TTC549 (cell line): ENCODE measurements around the gene SLC24A3.

Source experiments
- FAIRE-seq: peaks from 2 replicates; lab custom pipeline; 2012; peaks lifted over from hg19 to GRCh38; lab: Jason Lieb, UNC

SLC24A3 gene

DNA sequence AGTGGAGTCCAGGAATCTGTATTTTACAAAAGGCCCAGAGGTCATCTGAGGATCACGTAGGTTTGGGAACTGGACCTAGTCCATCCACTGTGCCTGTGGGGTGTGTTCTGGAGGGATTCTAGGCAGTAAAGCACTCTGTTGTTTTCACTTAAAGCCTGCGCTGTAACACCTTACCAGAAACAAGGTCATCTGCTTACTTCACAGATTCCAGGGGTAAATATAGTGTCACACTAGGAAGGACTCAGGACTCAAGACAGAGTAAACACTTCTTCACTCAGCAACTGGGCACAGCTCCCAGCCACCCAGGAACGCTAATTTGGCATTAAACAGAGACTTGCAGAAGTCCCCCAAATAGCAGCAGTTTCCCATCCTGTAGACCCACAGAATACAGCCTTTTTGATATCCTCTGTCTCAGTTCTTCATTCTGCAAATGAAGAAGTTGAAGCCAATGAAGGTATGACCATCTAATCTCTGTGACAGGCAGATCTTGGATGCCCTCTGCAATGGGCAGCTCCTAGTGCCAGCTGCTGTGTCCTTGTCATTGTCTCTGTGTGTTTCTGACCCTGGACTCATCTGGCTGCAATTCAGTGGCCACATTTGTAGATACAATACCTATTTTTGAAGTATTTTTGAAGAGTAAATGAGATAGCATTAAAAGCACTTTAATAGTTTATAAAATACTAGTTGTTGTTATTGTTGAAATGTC lies 129.1 kb downstream of the SLC24A3 start:
- FAIRE-seq = no peak

DNA sequence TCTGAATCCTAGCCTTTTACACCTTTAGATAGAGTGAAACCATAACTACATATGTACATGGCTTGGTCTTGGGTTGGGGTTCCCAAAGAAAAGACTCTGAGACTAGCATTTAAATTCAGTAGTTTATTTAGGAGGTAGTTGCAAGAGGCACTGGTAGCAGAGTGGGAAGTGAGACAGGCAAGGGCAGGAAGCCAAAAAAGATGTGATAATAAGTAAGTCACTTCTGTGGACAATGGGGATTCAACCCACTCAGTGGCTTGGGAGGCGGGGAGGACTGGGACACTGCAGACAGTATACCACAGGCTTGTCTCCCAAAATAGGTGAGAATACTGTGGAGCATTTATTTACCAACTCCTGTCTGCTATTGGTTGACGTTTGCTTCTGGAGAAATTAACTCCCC lies 131.9 kb downstream of the SLC24A3 start:
- FAIRE-seq = no peak

DNA sequence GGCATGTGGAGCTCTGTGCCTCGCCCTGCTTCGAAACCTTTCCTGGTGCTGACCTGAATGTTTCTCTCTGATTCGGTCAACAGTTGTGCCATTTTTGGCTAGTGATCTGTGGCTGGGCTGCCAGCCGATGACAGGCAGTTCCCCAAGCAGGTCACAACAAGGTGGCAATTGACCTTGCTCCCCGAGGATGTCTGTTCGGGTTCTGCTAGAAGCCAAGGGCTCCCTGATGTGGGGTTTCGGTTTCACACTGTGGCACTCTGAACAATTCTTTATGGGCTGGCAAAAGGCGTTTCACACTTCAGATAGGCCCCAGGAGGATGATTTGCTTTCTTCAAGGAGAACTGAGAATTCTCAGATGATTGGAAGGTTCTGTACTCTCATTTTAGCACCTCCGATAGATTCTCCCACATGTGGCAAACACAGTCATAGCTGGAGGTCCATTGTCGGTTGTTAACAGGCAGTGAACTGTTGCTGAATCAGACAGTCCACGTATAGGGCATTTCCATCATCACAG lies 135.6 kb downstream of the SLC24A3 start:
- FAIRE-seq = no peak

DNA sequence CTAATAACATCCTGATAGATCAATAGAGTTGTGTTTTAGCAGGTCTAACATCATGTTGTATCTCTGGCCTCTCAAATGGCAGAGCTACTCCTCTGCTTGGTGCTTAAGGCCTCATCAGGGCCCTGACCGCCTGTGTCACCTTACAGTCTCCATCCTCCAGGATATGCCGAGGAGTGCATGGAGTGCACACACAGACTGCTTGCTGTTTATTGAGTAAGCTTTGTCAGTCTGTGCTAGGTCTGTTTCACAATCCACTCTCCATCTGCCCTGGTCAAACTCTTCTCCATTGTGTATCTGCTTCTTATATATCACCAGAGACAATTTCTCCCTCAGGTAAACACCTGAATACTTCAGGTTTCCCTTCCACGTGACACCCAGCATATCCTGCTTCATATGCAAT lies 136.1 kb downstream of the SLC24A3 start:
- no peak for FAIRE-seq

DNA sequence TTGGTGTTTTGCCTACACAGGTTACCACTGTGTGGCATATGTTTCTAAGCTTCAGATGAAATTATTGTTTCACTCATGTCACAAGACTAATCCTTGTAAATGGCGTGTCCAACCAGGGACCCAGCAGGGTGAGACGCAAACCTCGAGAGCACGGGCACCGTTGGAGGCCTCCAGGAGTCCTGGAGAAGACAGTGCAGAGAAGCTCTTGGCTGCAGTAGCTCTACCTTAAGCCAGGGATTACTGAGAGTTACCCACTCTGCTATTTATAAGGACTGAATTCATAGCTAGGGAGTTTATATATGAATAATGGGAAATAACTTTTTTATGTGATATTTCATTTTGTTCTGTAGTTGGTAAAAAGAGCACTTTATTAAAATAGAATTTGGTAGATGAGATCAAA lies 137.4 kb downstream of the SLC24A3 start:
- no peak for FAIRE-seq

DNA sequence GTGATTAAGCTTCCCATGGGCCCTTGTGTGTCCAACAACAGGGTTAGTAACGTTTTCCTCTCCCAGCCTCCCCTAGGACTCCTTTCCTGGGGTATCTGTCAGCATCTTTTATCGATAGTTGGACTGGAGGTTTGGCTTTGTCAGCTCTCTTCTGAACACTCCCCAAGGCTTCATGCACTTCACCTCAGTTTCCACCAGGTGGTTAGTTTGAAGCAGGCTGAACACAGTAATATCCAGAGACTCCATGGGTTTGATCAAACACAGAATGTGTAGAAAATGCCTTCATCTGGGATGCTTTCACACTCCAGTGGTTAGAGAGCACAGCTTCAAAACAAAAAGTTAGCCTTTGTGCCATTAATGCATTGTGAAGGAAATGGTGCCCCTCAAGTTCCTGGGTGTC lies 139.1 kb downstream of the SLC24A3 start:
- no peak for FAIRE-seq

DNA sequence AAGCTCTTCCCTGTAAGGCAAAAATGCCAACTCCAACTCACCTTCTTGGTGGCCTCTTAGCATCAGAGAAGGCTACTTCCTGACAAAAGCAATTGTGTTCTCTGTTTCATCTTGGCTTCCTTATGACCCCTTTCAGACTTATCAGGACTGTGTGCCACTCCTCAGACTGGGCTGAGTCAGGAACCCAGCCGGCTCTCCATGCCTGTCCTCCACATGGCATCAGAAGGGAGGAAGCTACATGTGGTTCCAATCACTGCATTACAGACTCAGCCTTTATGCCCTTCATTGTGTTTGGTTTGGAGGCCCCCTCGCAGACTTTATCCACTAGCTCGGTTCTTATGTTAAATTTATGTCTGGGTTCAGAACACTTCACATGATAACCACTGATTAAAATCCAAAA lies 142.5 kb downstream of the SLC24A3 start:
- no peak for FAIRE-seq

DNA sequence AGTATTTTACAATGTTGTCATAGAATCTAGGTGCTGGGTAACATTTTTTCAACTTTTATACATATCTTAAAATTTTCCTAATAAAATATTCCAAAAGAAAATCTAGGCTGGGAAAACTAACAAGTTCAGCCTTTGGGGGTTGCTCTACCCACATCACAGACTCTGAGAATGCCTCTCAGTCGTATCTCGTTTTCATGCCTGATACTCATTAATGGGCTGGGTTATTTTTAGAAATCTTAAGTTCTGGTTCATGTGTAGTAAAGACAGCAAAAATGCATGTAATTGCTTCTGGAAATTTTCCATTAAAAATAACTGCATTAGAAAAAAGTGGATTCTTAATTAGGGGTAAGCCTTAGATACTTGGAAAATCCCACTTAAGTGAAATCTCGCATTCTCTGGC lies 149.3 kb downstream of the SLC24A3 start:
- no peak for FAIRE-seq

DNA sequence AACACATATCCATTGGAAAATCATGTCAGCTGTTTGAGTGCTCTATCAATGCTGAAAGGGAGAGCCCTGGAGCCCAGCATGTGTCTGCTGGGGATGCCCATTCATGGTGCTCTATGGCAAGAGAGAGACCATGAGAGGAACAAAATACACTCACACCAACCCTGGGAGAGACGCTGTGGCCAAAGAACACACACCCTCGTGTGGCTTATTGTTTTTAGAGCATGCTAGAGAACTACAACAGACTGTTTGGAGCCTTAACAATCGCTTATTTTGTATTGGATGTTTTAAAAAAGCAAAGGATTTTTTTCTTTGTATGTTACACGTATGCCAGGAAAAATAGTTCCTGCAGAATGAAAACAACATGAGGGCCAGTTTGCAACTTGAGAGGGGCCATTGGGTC lies 151.0 kb downstream of the SLC24A3 start:
- FAIRE-seq = no peak

DNA sequence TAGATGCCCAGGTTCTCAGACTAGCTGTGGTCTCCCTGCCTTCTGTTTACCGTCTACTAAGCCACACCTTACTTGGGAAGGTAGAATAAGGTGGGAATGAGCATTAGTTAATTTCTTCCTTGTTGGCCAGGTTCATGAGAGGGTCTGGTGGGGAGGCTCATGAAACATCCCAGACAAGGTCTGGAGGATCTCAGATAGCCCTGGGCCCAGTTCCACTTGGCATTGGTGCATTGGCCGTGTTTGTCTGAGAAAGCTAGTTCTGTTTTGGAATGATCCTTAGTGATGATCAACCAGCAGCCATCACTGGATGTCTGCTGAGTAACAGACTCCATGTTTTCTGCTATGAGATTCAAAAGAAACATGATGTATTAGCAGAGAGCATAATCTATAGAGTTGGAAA lies 155.1 kb downstream of the SLC24A3 start:
- FAIRE-seq = no peak

DNA sequence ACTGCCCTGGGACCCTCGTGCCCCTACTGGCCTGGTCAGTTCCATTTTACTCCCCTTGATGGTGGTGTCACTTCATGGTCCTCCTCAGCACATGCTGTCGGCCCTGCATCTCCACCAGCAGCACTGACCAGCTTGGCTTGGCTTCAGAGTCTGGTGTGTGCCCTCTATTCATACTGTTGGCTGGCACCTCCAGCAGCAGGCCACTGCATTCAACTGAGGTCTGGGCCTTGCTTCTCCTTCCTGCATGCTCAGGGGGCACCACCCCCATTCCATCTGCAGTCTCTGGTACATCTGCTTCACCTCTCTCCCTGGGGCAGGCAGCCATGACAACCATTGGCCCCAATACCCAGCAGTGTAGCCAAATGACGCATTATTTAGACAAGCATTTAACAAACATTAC lies 155.9 kb downstream of the SLC24A3 start:
- FAIRE-seq = no peak

DNA sequence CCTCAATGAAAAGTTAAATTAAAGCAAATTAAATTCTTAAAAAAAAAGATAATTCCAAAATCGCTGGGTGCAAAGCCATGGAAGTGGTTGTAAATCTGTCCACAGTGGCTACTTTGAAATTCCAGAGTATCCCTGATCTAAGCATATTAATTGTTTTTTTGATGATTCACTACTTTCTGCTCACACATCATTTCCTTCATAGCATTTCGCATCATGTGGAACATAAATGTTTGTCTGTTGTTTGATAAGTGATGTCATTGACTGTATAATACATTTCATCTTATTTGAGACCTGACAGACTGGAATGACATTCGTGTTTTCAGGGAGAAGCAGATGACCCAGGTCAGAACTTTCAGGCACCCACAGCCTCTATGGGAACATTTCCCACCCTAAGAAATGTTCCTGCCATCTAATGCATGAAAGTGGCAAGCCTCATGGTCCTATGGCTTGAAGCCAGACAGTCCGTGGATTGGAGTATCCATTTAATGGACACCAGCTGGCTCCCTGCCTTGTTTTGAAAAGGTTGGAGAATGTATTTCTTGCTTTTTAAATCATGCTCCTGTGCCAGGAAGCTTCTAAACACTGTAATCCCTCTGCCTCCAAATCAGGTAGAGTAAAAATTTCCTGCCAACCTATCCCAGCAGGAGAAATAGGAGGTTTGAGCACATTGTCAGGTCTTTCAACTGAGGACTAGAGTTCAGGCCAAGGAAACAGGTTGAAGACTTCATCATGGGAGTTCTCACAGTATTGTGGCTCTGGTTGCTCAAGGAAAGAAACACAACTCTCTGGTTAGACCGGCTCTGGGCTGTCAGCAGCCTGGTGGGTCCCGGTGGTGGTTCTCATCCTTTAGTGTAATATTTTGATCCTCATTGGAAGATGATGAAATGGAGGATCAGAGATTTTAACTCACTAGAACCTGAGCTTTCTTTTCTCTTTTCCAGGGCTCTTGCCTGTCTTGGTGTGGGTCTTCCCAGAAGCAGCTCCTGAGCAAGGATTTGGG lies 157.9 kb downstream of the SLC24A3 start:
- FAIRE-seq = no peak

DNA sequence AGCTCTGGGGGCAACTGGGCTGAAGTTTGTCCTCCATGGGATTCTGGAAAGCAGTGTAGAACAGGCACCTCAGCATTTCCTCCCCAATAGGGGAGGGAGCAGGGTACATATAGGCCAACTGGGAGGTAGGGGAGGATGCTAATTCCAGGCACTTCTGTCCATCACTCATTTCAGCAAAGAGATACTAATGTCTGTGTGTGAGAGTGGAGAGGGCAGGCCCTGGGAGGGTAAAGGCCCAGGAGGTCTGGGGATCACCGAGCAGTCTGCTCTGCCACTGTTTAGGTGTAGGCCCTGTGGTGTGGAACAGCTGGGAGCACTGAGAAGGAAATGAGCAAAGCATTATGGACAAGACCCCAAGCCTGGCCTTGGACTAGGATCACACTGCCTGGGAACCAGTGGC lies 158.7 kb downstream of the SLC24A3 start:
- FAIRE-seq = no peak

DNA sequence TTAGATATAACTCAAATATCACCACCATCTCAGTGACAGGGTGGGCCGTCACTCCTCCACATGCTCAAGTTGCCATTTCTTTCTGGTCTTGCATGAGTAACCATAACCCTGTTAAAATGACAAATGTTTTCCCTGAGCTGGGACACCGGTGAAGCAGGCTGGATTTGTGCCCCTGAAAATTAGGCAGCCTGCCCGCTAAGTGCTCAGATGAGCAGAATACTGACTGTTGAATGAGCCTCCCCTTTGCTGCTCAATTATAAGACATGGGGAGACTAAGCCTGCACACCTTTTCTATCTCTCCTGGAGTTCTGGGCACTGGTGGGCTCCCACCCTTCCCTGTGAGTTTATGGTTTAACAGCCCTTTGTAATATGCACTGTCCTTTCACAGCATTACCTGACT lies 161.8 kb downstream of the SLC24A3 start:
- FAIRE-seq = no peak

DNA sequence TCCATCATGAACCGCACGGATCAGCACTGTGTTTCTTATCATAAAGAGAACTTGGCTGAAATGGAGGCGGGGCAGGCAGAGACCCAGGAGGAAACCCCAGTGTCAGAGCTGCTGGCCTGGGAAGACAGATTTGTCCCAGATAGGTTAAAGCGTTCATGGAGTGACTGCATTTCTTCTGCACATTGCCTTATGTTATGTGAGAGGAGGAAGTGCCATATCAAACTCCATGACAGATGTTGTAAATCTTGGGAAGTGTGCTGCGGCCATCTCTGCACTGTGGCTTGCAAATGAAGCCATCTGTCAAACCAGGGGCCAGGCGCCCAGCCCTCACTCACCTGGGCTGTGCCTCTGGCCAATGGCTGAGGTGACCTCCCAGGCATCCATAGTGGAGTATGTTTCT lies 163.0 kb downstream of the SLC24A3 start:
- FAIRE-seq = no peak

DNA sequence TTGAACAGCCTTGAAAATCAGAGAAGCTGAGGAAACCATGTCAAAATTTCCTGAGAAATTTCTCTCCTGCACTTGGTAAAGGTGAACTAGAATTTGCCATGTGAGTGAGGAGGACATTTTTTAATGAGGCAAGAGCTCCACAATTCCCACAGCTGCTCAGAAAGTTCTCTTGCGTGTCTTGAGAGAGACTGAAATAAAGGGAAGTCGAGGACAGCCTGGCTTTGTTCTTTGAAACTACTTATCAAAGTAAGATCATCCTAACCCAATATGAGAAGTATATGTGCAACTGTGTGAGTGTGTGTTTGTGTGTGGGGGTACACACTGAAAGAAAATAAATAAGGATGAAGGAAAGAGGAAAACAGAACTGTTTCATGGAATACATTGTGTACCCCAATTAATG lies 163.4 kb downstream of the SLC24A3 start:
- no peak for FAIRE-seq

DNA sequence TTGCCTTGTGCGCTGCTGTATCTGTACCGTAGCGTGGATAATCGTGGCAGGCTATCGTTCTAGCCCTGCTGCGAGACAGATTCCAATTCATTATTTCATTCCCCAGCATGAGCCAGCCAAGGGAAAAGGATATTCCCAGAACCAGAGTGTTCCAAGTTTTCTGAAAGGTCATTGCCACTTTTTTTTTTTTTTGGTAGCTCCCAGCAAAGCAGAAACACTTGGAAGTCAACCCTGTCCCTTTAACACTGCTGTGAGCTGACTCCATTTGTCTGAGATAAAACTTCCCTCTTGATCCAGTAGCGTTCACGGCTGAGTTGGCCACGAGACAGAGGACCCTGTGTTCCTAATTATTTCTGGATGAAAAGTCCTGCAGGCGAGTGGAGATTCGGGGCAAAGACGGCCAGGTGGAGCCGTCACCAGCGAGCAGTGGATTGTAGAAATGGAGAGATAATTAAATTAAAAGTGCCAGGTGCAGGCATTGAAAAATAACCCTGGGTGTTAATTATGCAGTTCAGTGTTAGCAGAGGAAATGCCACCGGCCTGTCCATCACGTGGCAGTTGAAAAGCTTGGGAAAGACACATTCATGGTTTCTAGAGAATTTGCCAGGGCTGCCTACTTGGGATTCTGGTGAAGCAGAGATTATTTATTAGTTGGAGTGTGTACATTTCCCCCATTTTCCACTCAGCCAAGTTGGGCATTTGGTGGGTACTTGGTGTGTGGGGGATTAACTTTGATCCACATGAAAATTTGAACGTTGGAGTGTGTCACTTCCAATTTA lies 164.2 kb downstream of the SLC24A3 start:
- no peak for FAIRE-seq

DNA sequence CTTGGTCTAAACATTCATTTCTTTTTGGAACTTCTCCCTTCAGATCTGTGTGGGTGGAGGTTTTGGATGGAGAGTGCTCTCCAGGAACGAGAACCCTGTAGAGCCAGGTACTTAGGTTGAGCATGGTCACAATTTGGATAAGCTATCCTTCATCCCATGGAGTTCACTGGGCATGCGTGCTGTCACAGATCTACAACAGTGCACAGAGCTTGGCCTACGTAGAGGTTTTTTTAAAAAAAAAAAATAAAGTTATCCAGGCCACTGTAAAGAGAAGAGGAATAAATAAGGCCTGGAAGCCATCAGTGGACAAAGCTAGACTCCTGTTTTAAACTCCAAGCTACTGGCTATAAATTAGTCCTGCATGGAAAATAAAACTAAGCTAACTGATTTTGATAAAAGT lies 165.6 kb downstream of the SLC24A3 start:
- FAIRE-seq = no peak

DNA sequence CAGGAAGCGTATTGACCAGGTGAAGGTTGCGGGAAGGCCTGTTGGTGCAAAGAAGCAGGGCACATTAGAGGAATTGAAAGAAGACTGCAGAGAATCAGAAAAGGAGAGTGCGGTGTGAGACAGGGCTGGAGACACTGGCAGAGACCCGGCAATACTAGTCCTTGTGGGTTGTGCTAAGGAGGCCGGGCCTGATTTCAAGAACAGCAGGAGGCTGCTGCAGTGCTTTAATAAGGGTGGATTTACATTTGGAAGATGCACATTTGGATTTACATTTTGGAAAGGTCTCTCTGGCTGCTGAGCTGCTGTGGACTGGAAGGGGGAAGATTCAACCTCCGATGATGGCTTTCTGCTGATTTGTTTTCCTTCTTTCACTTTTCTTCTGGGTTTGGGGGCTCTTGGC lies 167.8 kb downstream of the SLC24A3 start:
- no peak for FAIRE-seq

DNA sequence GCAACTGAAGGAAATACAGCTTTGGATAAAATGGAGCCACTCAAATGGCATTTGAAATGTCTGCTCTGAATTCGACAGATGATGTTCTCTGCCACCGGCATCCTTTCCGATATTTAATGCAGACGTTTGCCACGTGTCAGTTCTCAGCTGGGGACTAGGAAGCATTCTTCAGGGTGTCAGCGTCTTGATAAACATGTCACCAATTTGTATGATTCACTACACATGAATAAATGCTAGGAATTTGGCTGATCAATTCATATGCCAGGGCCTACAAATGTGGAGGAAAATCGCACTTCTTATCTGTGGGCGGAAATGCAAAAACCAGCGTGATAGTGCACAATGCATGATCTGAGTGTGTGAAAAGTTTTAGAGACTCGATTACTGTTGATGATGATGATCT lies 169.5 kb downstream of the SLC24A3 start:
- FAIRE-seq = no peak

DNA sequence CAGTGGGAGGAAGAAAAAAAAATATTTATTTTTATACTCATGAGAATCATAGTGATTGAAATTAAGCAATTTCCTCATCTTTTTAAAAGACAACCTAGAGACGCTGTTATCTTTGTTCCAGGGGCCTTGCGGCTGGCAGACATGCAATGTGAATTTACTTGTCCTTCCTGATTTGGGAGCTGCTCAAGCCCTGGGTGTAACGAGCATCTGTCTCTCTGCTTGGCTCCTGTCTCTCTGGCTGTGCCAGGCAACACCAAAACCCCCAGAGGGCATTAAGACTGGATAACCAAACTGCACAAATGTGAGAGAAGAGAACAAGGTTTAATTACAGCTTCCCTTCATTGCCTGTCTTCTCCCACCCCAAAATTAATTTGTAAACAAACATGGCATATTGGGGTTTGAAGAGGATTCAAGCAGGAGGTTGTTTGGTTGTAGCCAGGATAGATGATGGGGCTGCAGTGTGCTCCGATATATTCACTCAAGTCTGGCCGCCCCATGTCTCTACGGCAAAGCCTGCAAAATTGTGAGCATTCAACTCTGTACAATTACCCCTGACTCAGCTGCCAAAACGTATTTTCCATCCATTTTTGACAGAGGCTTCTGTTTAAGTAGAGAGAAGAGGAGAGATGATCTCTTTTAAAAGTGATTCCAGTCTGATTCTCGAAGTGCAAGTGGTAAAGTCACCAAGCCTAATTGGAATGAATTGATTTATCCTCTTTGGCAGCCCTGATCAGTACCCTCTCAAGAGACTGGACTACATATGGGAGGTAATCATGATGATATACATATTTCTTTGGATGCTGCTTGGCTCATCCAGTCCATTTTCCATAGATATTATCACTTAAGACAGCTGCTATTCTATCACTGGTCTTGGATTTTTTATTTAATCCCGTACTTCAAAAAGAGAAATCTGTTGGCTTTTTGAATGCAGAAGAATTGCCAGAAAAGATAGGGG lies 170.2 kb downstream of the SLC24A3 start:
- FAIRE-seq = no peak
